PC-9 (cell line): Measurements from ENCODE around the gene PHPT1. TPM values are rescaled to one million over a fixed set of nuclear protein-coding genes. Genes with fewer than 3 reads are reported as not detected.

Experiments
- BruUV-seq: library from RNA; stranded (reverse); fragments of 400-500 nt; replicated peaks from 2 replicates; lab custom pipeline; 2021; lab: Mats Ljungman, UMichigan
- CTCF ChIA-PET: fragments of 300-600 bp; sonication (Branson Sonifier 250); formaldehyde crosslinking; loops from one replicate; lab custom pipeline; 2022; ENCODE audit warnings: antibody characterized with exemption; lab: Charles Lee
- POLR2A ChIA-PET: fragments of 300-600 bp; sonication (Branson Sonifier 250); formaldehyde crosslinking; loops from one replicate; lab custom pipeline; 2022; ENCODE audit warnings: antibody characterized with exemption; ENCODE audit not compliant: unreplicated experiment; lab: Charles Lee
- DNase-seq, 2 experiments: peaks; one replicate each; pipeline versions ENCODE4 v3.0.0 to v3.0.0-alpha.2; 2015 to 2022; ENCODE audit warnings: mixed read lengths in 1 of 2
- H2AFZ ChIP-seq: fragments of 200-600 bp; sonication (generic); 2 replicates; pipeline ENCODE4 v1.8.1; 2017; ENCODE audit warnings: antibody characterized with exemption
- H3F3A ChIP-seq: fragments of 200-600 bp; sonication (generic); 2 replicates; pipeline ENCODE4 v1.8.1; 2017; ENCODE audit warnings: antibody characterized with exemption, mild to moderate bottlenecking, low read depth; ENCODE audit not compliant: insufficient read depth
- H3K27ac ChIP-seq: fragments of 200-600 bp; sonication (generic); 2 replicates; pipeline ENCODE4 v1.6.1; 2016; ENCODE audit warnings: mixed run types
- H3K27me3 ChIP-seq: fragments of 200-600 bp; sonication (generic); 2 replicates; pipeline ENCODE4 v1.6.1; 2016; ENCODE audit warnings: low read depth, mixed run types; ENCODE audit not compliant: insufficient read depth
- H3K36me3 ChIP-seq: fragments of 200-600 bp; sonication (generic); 2 replicates; pipeline ENCODE4 v1.6.1; 2016; ENCODE audit warnings: low read depth, mixed run types
- H3K4me1 ChIP-seq: fragments of 200-600 bp; sonication (generic); replicated peaks from 2 replicates; pipeline ENCODE4 v1.6.1; 2016; ENCODE audit warnings: mixed run types; ENCODE audit not compliant: insufficient read depth
- H3K4me2 ChIP-seq: fragments of 200-600 bp; sonication (generic); 2 replicates; pipeline ENCODE4 v1.6.1; 2017; ENCODE audit warnings: mixed run types
- H3K4me3 ChIP-seq: fragments of 200-600 bp; sonication (generic); 2 replicates; pipeline ENCODE4 v1.6.1; 2016; ENCODE audit warnings: mixed run types
- H3K79me2 ChIP-seq: fragments of 200-600 bp; sonication (generic); 2 replicates; pipeline ENCODE4 v1.6.1; 2017; ENCODE audit warnings: low read depth, mixed run types
- H3K9me2 ChIP-seq: fragments of 200-600 bp; sonication (generic); 2 replicates; pipeline ENCODE4 v1.8.1; 2017; ENCODE audit warnings: mild to moderate bottlenecking; ENCODE audit not compliant: insufficient read depth
- H3K9me3 ChIP-seq: fragments of 200-600 bp; sonication (generic); 2 replicates; pipeline ENCODE4 v1.8.1; 2016; ENCODE audit warnings: low read depth; ENCODE audit not compliant: insufficient read depth
- H4K20me1 ChIP-seq: fragments of 200-600 bp; sonication (generic); 2 replicates; pipeline ENCODE4 v1.8.1; 2017; ENCODE audit not compliant: insufficient read depth
- EZH2 ChIP-seq: fragments of 200-600 bp; sonication (generic); IDR thresholded peaks from 2 replicates; pipeline ENCODE4 v1.8.0; 2017; ENCODE audit warnings: antibody characterized with exemption, low read depth
- intact Hi-C: fragments of 100-400 bp; cut with micrococcal nuclease; formaldehyde crosslinking; loops from one replicate; pipeline ENCODE4 v1.10.0; 2022; ENCODE audit not compliant: unreplicated experiment
- total RNA-seq: library from RNA; stranded (reverse); gene quantifications from 2 replicates; pipeline ENCODE4 v1.2.3, GENCODE V29; 2021
- TF ChIP-seq, protein P1 (sequence below): fragments of 200-600 bp; sonication (generic); conservative IDR thresholded peaks from 2 replicates; pipeline ENCODE4 v1.6.1; 2017; ENCODE audit warnings: mixed run types, antibody characterized with exemption, mild to moderate bottlenecking, moderate library complexity

Gene PHPT1
- total RNA-seq, 1 experiment from 2014 or later: 112 TPM

DNA sequence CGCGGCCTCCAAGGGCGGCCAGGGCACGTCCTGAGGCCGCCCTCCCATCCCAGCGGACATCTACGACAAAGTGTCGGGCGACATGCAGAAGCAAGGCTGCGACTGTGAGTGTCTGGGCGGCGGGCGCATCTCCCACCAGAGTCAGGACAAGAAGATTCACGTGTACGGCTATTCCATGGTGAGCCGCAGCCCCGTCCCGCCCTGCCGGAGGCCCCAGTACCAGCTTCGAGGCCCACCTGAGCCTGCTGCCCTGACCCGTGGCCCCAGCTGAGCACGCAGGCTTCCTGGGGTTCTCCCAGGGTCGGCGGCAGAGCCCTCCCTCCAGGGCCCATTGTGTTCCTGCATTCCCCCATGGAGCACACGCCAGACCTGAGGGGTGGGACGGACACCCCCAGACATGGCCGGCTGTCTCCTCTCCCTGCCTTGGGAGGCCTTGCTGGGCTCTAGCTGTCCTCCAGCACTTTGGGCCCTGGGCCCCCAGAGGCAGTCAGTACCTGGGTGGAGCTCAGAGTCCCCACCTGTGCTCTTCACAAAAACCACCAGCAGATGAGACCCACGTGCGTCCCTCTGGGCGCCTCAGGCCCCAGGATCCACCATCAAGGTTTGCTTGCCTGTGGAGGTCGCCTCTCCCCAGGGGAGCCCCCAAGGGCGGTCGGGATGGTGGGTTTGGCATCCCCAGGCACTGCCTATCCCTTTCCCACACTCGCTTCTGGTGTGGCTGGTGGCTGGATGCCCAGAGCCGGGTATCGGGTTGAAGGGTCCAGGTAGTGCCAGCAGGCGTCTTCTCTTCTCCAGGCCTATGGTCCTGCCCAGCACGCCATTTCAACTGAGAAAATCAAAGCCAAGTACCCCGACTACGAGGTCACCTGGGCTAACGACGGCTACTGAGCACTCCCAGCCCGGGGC lies 1.0 kb downstream of the PHPT1 start:
- no peaks in the 10 kb centered on the region for H3K79me2 ChIP-seq
- CTCF ChIA-PET: no interaction called here
- H3K4me1 ChIP-seq: peaks cover 6% of the 10 kb centered on the region; the same call in 1 of the 2 replicates
- H3K4me2 ChIP-seq: peak overlapping the region; percentile 85
- H3K4me3 ChIP-seq: peak overlapping the region; percentile 87
- DNase-seq: no peak
- H3K27ac ChIP-seq: no peak overlapping the region
- TF ChIP-seq EZH2: no peak
- TF ChIP-seq, protein P1, sequence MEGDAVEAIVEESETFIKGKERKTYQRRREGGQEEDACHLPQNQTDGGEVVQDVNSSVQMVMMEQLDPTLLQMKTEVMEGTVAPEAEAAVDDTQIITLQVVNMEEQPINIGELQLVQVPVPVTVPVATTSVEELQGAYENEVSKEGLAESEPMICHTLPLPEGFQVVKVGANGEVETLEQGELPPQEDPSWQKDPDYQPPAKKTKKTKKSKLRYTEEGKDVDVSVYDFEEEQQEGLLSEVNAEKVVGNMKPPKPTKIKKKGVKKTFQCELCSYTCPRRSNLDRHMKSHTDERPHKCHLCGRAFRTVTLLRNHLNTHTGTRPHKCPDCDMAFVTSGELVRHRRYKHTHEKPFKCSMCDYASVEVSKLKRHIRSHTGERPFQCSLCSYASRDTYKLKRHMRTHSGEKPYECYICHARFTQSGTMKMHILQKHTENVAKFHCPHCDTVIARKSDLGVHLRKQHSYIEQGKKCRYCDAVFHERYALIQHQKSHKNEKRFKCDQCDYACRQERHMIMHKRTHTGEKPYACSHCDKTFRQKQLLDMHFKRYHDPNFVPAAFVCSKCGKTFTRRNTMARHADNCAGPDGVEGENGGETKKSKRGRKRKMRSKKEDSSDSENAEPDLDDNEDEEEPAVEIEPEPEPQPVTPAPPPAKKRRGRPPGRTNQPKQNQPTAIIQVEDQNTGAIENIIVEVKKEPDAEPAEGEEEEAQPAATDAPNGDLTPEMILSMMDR: no peak
- intact Hi-C loops: loop anchor here (1.0 to 5.0 kb wide), 5 partner anchors 32 to 177 kb away; partner anchors contain the start of genes ABCA2, C8G, CLIC3 and FBXW5
- H3K9me3 ChIP-seq: no peaks in the 10 kb centered on the region
- H3K27me3 ChIP-seq: no peaks in the 10 kb centered on the region
- POLR2A ChIA-PET: no interaction called here
- BruUV-seq: TSS peak; percentile 58
- H3F3A ChIP-seq: peaks cover 22% of the 10 kb centered on the region; the same call in 1 of the 2 replicates
- H4K20me1 ChIP-seq: peaks cover 21% of the 10 kb centered on the region
- no peaks in the 10 kb centered on the region for H3K36me3 ChIP-seq
- H3K9me2 ChIP-seq: no peaks in the 10 kb centered on the region
- H2AFZ ChIP-seq: no peak overlapping the region

DNA sequence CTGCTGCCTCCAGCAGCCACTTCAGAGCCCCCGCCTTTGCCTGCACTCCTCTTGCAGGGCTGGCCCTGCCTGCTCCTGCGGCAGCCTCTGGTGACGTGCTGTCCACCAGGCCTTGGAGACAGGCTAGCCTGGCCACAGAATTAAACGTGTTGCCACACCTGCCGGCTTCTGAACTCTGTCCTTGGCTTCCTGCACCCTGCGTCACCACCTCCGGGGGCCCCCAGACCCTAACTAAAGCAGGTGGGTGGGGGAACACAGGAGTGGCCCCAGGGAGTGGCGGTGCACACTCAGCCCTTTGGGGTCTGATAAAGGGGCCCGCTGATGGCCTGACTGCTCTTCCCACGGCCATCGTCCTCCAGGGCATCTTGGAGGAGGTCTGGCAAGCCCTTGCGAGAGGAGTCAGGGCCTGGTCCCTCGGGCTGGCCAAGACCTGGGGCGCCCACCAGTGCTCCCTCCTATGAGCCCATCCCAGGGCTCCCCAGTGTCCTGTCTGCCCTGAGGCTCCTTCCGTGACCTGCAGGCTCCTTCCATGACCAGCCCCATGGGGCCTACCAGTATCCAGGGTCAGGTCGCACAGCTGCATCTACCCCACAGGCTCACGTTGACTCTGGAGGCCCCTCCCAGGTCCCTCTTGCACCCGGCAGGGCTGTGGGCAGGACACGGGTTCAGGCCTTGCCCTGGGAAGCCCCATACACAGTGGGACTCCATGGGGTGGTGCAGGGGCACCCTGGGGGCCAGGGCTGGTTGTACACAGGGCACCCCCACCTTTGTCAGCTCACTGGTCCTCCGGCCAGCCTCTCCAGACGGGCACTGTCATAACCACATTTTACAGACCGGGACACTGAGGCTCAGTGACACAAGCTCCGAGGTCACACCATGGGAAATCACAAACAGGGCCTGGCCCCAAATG lies 1.9 kb downstream of the PHPT1 start:
- H3F3A ChIP-seq: peaks cover 22% of the 10 kb centered on the region; the same call in 1 of the 2 replicates
- H3K9me2 ChIP-seq: no peaks in the 10 kb centered on the region
- CTCF ChIA-PET: no interaction called here
- H3K4me3 ChIP-seq: no peak overlapping the region
- no peak for DNase-seq
- no peak overlapping the region for H3K4me2 ChIP-seq
- TF ChIP-seq, protein P1: no peak
- TF ChIP-seq EZH2: no peak
- intact Hi-C loops: no loop called here
- POLR2A ChIA-PET: interaction anchor here (0.6 kb wide), 1 partner anchor 35 kb away, joined by 6 read pairs; the partner anchor contains the start of gene TRAF2
- peaks cover 6% of the 10 kb centered on the region; the same call in 1 of the 2 replicates for H3K4me1 ChIP-seq
- H3K27me3 ChIP-seq: no peaks in the 10 kb centered on the region
- H3K36me3 ChIP-seq: no peaks in the 10 kb centered on the region
- no peaks in the 10 kb centered on the region for H3K9me3 ChIP-seq
- no peaks in the 10 kb centered on the region for H3K79me2 ChIP-seq
- H4K20me1 ChIP-seq: peaks cover 21% of the 10 kb centered on the region
- H2AFZ ChIP-seq: no peak overlapping the region
- no peak overlapping the region for H3K27ac ChIP-seq
- BruUV-seq: no TSS peak
